Endometrial microvascular endothelial cells (primary cell): ENCODE measurements around the gene ZFYVE28. TPM values are rescaled to one million over a fixed set of nuclear protein-coding genes. Genes with fewer than 3 reads are reported as not detected.
"Not testable (repeated sequence)": the region's sequence is repeated elsewhere in the genome, so short reads cannot be mapped to it uniquely, and the experiment has no call there.

Experiments
- in situ Hi-C: cut with HindIII; loops from 2 replicates; pipeline ENCODE4 v1.10.0; 2017; ENCODE audit warnings: low sequenced_read_pairs, low pct_unique_long_range_greater_than_20kb; ENCODE audit errors: inconsistent ontology term
- total RNA-seq: library from RNA; depleted of rRNA; stranded (reverse); fragments of >200 nt; gene quantifications from one replicate; pipeline ENCODE4 v1.2.3, GENCODE V29; 2015; ENCODE audit errors: inconsistent ontology term

The ZFYVE28 gene
- total RNA-seq, 1 donor from 2014 or later: 12.3 TPM

DNA sequence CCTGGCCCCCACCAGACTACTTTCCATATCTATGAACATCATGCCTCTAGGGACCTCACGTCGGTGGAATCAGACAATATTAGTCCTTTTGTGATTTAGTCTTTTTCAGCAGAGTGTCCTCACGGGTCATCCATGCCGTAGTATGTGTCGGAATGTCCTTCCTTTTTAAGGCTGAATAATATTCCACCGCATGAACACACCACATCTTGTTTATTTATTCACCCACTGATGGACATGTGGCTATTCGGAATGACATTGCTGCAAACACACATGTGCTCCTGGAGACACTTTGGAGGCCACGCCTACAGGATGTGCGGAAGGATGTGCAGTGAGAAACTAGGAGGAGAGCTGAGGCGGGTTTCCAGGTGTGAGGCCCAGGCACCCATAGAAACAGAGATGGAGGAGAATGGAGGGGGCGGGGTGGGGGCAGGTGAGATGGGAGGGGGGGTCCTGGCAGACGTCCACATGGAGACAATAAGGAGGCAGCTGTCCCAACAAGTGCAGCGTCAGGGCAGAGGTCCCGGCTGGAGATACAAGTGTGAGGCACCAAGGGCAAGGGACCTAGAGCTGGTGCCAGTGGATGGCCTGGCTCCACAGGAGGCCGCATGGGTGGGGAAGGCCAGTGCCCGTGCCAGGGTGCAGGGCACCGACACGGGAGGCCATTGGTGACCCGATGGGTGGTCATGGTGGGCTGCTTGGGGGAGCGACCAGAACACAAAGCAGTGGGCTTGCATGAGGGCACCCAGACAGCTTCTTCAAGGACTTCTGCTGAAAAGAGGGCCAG, 20.7 kb downstream of the ZFYVE28 start:
- in situ Hi-C loops: no loop called here

DNA sequence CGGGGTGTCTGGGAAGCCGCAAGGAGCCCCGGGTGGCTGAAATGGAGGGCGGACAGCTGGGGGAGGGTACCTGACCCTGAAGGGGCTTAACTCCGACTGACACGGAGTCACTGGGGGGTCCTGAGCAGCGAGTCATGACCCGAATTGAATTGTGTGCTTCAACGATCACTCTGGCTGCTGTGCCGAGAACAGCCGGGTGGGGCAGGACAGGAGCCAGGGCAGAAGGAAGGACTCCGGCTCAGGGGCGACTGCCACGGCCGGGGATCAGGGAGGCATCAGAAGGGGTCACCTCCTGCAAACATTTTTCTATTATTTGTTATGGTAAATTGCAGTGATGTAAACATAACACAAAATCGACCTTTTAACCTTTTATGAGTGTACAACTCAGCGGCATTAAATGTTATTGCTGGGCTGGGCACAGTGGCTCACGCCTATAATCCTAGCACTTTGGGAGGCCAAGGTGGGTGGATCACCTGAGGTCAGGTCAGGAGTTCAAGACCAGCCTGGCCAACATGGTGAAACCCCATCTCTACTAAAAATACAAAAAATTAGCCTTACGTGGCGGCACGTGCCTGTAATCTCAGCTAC, 21.6 kb downstream of the ZFYVE28 start:
- in situ Hi-C loops: no loop called here

DNA sequence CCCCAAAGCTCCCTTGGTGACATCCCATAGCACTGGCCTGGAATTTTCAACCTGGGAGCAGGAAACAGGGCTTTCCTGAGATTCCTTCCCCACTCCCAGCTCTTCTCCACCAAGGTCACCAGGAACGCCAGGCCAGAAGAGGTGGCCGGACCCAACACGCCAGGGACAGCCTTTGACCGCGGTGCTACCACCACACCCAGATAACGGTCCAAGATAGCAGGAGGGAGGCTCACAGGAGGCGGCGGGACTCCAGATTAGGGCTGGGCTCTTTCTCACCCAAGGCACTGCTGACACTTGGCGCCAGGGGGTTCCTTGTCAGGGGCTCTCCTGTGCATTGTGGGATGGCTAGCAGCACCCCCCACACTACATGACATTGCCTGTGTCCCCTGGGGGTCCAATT, 22.9 kb downstream of the ZFYVE28 start:
- in situ Hi-C loops: no loop called here

DNA sequence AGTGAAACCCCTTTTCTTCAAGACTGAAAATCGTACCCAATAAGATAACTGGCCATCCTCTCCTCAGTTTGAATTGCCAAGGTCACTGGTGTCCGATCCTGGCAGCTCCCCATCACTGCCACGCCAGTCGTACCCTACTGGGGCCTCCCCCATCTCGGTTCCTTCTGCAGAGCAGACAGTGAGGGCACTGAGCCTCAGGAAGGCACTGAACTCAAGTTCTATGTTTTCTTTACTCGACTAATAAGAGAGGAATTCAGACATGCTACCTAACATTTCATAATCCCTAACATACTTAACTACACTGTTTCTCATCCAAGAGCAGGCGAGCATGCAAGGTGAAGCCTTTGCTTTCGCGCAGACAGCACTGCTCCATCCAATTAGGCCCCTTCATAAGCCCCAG, 23.4 kb downstream of the ZFYVE28 start:
- in situ Hi-C loops: no loop called here

DNA sequence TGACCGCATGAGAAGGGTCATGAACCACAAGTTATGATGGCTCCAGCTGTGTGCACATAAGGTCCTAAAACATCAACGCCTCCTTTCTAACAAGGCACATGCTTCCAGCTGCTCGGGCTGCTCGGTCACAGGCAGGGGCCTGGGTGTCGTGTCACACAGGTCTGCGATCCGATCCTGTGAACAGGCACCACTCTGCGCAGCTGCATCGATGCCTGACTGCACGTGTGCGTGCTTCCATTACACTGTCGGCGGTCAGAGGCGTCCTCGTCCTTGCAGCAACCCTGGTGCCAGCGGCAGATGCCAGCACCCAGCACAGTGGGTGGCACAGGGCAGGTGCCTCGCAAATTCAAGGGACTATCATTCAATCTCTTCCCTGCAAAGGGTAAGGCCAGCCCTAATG, 23.9 kb downstream of the ZFYVE28 start:
- in situ Hi-C loops: no loop called here

DNA sequence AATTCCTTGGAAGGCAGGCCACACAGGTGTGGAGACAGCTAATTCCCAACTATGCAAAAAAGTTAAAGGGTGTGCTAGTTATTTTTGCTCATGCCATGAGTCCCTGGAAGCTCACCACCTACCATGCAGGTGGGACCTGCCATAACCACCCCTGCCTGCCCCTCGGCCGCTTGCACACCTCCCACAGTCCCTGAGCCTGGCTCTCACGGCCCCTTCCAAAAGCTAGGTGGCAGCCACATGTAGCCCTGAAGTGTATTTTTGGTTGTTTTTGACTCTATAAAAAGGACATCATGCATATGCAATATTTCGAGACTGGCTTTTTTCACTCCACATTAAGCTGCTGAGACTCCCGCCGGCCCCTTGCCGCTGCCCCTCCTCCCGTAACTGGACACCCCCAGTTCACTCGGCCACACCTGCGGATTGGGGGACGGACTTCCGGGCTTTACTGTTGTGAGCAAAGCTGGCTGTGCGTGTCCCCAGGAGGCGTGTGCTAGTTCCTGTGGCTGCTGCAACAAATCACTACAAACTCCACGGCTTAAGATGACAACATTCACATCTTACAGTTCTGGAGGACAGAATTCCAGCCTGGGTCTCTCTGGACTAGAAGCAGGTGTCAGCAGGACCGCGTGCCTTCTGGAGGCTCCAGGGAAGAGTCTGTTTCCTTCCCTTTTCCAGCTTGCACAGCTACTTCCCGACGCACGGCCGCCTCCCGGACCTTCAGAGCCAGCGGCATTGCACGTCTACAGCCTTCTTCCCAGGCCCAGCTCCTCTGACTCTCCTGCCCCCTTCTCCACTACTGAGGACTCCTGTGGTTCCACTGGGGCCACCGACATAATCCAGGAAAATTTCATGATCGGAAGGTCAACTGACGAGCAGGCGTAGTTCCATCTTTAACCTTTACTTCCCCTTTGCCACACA, 24.8 kb downstream of the ZFYVE28 start:
- in situ Hi-C loops: no loop called here

DNA sequence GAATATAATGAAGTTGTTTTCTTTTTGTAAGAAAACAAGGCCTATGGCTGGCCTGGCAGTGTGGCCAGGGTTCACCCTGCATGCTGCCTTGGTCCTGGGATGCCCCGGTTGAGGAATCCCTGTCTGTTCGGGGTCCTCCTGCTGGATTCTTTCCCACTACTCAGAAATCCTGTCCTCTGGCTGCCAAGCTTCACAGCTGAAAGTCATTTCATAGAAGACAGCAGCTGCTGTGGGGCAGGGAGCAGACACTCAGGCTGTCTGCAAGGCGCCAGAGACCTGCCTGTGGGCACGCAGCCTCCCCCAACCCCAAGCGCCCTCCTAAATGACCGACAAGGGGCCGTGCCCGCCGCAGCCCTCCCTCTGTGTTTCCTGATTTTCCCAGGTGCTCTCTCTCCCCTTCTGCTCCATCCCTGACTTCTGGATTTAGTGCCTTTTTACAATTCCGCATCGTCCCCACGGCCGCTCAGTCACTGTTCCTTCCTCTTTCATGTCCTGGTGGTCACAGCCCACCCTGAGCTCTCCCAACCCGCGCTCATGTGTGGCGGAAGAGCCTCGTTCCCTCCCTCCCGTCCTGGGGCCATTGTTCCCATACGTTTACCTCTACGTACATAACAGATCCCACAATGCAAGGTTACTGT, 27.5 kb downstream of the ZFYVE28 start:
- in situ Hi-C loops: no loop called here

DNA sequence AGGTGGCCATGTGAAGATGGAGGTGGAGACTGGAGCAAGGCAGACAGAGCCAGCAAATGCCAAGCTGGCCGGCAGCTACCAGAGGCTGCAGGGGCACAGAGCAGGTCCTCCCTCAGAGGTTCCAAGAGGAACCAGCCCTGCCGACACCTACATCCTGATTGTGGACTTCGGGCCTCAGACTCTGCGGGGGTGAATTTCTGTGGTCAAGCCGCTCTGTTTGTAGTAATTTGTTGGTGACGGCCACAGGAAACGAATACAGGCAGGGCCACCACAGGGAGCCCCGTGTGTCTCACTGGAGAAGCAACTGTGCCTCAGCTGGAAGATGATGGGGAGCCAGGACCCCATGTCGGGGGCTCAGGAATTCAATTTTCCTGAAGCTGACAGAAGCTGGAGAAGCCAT, 28.3 kb downstream of the ZFYVE28 start:
- in situ Hi-C loops: no loop called here

DNA sequence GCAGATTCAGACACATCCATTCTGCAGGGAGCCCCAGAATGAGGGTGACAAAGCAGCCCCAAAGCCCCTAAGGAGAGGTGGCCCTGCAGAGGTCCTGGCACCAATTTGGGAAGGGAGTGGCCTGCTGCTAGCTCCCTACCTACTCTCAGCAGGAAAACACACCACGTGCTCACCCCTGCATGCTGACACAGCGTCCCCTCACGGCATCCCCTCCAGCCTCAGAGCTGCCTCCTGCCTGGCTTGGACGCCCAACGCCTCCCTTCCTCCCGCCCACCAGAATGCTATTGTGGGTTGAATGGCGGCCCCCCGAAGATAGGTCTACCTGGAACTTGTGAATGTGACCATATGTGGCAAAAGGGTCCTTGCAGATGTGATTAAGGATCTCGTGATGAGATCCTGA, 28.8 kb downstream of the ZFYVE28 start:
- in situ Hi-C loops: no loop called here

DNA sequence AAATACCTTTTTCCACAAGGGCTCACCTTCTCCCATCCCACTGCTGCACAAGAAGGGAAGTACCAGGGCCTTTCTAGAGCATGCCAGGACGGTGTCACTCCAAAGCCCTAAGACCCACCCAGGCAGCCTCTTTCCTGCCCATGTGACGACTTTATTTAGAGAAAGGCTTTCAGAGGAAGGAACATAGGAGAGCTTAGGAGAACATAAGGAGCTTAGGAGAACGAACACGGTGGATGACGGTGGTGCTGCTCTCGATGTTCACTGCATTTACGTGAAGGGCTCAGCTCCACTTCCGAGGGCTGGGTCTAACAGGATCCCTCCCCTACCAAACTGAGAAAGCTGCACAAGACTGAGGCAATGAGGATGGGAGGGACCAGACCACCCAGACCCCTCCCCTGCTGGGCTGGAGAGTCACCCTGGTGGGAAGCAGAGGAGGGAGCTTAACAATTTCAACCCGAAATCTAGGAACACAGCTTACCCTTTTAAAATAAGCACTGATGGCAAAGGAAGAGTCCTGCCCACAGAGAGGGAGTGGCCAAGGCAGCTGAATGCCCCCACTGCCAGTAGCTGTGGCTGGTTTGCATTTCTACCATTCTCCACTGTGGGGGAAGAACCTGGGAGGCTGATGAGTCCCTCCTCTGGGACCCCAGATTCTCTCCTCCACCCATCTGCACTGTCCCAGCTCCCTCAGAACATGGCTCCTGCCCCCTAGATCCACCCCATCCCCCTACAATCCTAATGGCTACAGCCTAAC, 29.8 kb downstream of the ZFYVE28 start:
- in situ Hi-C loops: no loop called here

DNA sequence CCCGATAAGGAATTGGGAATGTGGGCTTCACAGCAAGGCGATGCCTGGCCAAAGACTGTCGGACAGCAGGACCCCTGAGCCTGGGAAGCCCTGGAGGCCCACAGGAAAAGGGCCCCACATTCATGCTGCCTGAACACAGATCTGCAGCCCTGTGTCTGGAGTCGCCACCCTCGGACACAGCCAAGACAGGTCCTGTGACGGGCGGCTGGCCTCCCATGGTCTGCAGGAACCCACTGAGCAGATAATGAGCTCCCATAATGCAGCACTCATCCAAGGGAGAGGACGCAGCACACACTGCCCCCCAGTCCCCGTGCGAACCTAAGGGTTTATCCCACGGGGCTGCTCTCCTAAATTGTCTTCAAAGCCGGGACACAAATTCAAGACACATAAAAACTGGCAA, 30.6 kb downstream of the ZFYVE28 start:
- in situ Hi-C loops: no loop called here

DNA sequence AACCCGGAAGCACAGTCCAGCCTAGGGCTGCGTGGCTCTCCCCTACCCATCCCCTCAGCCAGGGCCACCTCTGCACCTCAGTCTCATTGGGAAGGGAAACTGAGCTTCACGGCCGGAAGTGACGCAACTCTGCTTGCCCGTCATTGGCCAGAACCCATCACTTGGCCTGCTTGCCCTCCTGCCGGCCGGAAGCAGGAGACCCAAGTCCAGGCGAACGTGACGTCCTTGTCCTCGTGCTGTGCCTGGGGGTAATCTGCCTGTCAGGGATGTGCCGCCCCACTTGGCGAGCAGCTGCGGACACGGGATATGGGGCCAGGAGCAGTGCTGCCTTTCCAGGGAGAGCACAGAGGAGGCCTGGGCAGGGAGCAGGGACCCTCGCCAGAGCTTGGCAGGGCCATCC, 31.2 kb downstream of the ZFYVE28 start:
- in situ Hi-C loops: no loop called here

DNA sequence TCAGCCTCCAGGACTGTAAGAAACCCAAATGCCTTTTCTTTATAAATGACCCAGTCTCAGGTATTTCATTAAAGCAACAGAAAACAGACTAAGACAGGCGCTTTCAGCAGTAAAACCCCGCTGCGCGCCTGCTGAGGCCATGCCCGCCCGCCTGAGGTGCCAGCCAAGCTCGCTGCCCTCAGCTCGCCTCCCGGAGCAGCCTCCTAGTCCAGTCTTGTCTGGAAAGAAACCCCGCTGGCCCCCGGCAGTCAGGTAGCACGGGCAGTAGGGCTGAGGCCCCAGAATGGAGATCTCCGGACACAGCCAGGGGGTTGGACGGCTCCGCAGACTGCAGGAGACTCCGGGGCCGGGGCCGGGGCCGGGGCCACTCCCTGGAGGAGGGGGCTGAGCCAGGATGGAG, 31.7 kb downstream of the ZFYVE28 start:
- in situ Hi-C loops: no loop called here

DNA sequence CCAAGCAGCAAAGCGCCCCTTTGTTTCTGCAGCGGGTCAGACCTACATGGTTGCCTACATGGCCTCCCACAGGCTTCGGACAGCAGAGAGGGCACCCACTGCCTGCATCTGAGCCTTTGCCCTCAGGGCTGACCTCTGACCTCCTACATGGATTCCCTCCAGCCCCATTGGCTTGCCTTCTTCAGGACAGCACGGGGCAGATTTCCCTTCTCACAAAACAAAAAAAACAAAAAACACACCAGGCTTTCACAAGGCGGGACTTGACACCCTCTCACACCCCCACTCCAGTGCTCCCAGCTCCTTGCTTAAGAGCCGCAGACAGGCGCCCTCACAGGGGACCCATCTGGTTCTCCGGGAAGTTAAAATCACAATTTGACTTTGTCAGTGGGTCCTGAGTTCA, 32.9 kb downstream of the ZFYVE28 start:
- in situ Hi-C loops: no loop called here

DNA sequence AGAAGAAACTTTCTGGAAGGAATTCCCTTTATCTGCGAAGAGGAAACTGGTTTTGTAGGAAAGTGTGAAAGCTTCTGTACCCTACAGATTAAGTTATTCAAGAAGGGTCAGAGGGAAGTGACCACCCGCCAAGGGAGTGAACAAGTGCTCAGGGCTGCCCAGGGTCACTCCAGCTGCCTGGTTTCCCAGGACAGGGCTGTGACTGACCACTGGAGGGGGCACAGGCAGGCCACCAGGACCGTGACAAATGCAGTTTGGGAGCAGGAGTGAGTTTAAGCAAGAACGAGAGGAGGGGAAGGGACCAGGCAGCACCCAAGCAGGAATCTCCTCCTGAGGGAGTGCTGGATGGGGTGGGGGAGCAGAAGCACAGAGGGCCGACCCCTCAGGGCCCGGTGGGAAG, 34.2 kb downstream of the ZFYVE28 start:
- in situ Hi-C loops: no loop called here

DNA sequence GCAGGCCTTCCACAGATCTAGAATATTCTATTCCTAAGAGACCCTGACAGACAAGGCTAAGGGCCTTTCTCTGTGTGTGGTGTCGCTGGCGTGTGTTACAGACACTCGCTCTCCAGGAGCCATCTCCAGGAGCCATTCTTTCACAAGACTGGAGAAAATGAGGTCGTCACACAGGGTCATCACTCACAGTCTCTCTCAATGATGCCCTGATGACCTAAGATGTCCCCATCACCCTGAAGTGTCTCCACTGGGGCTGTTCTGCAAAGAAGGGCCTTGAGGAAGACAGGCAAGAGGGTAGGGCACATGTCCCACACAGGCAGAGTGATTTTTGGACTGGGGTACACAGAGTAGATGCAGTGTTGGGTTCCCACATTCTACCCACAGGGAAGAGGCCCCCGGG, 34.7 kb downstream of the ZFYVE28 start:
- in situ Hi-C loops: no loop called here

DNA sequence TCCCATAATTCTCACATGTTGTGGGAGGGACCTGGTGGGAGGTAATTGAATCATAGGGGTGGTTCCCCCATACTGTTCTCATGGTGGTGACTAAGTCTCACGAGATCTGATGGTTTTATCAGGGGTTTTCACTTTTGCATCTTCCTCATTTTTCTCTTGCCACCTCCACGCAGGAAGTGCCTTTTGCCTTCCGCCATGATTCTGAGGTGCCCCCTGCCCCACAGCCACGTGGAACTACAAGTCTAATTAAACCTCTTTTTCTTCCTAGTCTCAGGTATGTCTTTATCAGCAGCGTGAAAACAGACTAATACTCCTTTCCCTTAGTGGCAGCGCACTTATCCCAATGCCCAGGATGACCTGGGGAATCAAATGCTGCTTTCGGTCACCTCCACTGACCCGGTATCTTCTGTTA, 35.2 kb downstream of the ZFYVE28 start:
- in situ Hi-C loops: not testable (repeated sequence)

DNA sequence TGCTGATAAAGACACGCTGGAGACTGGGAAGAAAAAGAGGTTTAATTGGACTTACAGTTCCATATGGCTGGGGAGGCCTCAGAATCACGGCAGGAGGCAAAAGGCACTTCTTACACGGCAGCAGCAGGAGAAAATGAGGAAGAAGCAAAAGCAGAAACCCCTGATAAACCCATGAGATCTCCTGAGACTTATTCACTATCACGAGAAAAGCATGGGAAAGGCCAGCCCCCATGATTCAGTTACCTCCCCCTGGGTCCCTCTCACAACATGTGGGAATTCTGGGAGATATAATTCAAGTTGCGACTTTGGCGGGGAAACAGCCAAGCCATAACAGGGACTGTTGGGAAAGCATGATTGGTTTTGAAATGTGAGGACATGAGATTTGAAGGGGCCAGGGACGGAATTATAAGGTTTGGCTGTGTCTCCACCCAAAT, 35.7 kb downstream of the ZFYVE28 start:
- in situ Hi-C loops: not testable (repeated sequence)

DNA sequence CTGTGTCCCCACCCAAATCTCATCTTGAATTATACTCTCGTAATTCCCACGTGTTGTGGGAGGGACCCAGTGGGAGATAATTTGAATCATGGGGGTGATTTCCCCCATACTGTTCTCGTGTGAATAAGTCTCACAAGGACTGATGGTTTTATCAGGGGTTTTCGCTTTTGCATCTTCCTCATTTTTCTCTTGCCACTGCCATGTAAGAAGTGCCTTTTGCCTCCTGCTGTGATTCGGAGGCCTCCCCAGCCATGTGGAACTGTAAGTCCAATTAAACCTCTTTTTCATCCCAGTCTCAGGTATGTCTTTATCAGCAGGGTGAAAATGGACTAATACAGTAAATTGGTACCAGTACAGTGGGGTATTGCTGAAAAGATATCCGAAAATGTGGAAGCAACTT, 37.9 kb downstream of the ZFYVE28 start:
- in situ Hi-C loops: not testable (repeated sequence)
